NOMO-1 (cell line): Measurements from ENCODE around the gene MRPS10.
"Not testable (repeated sequence)": the region's sequence is repeated elsewhere in the genome, so short reads cannot be mapped to it uniquely, and the experiment has no call there.

Experiments
- DNase-seq, 2 experiments: peaks; one replicate each; lab custom pipeline; 2025; ENCODE audit not compliant: unreplicated experiment in 2 of 2; lab: John Stamatoyannopoulos, UW

MRPS10 gene

GRCh38 chr6:42216495-42216894, 1.2 kb downstream of the MRPS10 start:
- not testable (repeated sequence) for DNase-seq

GRCh38 chr6:42212442-42212841, 5.2 kb downstream of the MRPS10 start:
- DNase-seq = no peak

GRCh38 chr6:42211726-42212125, 5.9 kb downstream of the MRPS10 start:
- DNase-seq = no peak

- DNase-seq = no peak
Observed at GRCh38 chr6:42210551-42210950, 7.1 kb downstream of the MRPS10 start.

GRCh38 chr6:42207559-42207958, 10.1 kb downstream of the MRPS10 start:
- DNase-seq = not testable (repeated sequence)

- no peak for DNase-seq
Observed at GRCh38 chr6:42204768-42205282, 12.8 kb downstream of the MRPS10 start.

GRCh38 chr6:42203183-42203582, 14.5 kb downstream of the MRPS10 start:
- no peak for DNase-seq

GRCh38 chr6:42202131-42202915, 15.3 kb downstream of the MRPS10 start:
- DNase-seq = not testable (repeated sequence)

GRCh38 chr6:42201382-42201781, 16.3 kb downstream of the MRPS10 start:
- no peak for DNase-seq

GRCh38 chr6:42200035-42200434, 17.6 kb downstream of the MRPS10 start:
- DNase-seq = no peak

- DNase-seq = no peak
Observed at GRCh38 chr6:42199106-42199981, 18.3 kb downstream of the MRPS10 start.

- DNase-seq = no peak
Observed at GRCh38 chr6:42197555-42198362, 19.9 kb downstream of the MRPS10 start.

GRCh38 chr6:42195415-42195814, 22.2 kb downstream of the MRPS10 start:
- DNase-seq = no peak

- DNase-seq = no peak
Observed at GRCh38 chr6:42194056-42194455, 23.6 kb downstream of the MRPS10 start.

GRCh38 chr6:42193491-42193894, 24.2 kb downstream of the MRPS10 start:
- no peak for DNase-seq

- not testable (repeated sequence) for DNase-seq
Observed at GRCh38 chr6:42192385-42192784, 25.3 kb downstream of the MRPS10 start.

GRCh38 chr6:42190554-42191183, 27.0 kb downstream of the MRPS10 start:
- DNase-seq = no peak

- no peak for DNase-seq
Observed at GRCh38 chr6:42188406-42188805, 29.3 kb downstream of the MRPS10 start.

GRCh38 chr6:42185597-42185996, 32.1 kb downstream of the MRPS10 start:
- DNase-seq = no peak

- DNase-seq = no peak
Observed at GRCh38 chr6:42184475-42184874, 33.2 kb downstream of the MRPS10 start.
